Measurements from ENCODE around the gene NEK10.

GRCh38 chr3:27074914-27075313 is 294.3 kb downstream of the NEK10 start:
- TF ChIP-seq CTCF (IDR thresholded peaks at IDR 0.05) (no peak), POLR2AphosphoS5 (IDR thresholded peaks at IDR 0.05; ENCODE audit: low read depth, low read length) (no peak), REST (IDR thresholded peaks at IDR 0.05; ENCODE audit: insufficient read depth in 1 of 2, low read depth in 2 of 2, low read length in 1 of 2) (no peak)

Data from Panc1 (cell line).